Measurements from ENCODE around the gene SENP1.

SENP1 gene

GRCh38 chr12:48084841-48085460 is 20.9 kb downstream of the SENP1 start:
- H3K9me3 Mint-ChIP-seq = no peaks in the 10 kb centered on the region
- no peaks in the 10 kb centered on the region for H3K4me1 Mint-ChIP-seq
- H3K27me3 Mint-ChIP-seq = no peaks in the 10 kb centered on the region
- no peak overlapping the region for H3K27ac Mint-ChIP-seq
- ATAC-seq (no peak), DNase-seq (no peak)
- no peak overlapping the region for H3K4me3 Mint-ChIP-seq

DNA sequence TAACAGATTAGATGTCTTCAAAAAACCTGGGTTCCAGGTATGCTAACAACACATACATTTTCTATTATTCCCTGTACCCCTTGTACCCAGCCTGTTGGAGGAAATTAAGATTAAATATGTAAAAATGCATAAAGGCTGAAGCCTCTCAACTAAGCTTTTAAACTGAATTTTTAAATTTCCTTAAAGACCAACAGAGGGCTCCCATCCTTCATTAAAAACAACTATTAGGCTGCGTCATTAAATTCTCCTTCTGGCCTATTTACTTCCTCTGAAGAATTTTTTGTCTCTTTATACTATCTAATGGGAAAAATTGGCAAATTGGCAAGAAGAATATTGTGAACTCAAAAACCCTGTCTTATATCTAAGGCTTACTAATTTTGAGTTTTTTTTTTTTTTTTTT is 21.8 kb downstream of the SENP1 start:
- DNase-seq (no peak), ATAC-seq (no peak)
- H3K27ac Mint-ChIP-seq = no peak overlapping the region
- no peaks in the 10 kb centered on the region for H3K4me1 Mint-ChIP-seq
- H3K9me3 Mint-ChIP-seq = no peaks in the 10 kb centered on the region
- H3K4me3 Mint-ChIP-seq = no peak overlapping the region
- H3K27me3 Mint-ChIP-seq = no peaks in the 10 kb centered on the region

GRCh38 chr12:48080821-48081220 is 25.1 kb downstream of the SENP1 start:
- no peaks in the 10 kb centered on the region for H3K4me1 Mint-ChIP-seq

GRCh38 chr12:48080285-48080684 is 25.6 kb downstream of the SENP1 start:
- ATAC-seq (no peak), DNase-seq (no peak)
- Mint-ChIP-seq H3K27ac (no peak overlapping the region), H3K27me3 (no peaks in the 10 kb centered on the region), H3K4me1 (no peaks in the 10 kb centered on the region), H3K4me3 (no peak overlapping the region), H3K9me3 (no peaks in the 10 kb centered on the region)

More at GRCh38 chr12:48080821-48081220, 25.1 kb downstream of the SENP1 start:
- peak overlapping the region in 1 of 2 donors; percentile 94 for H3K27ac Mint-ChIP-seq
- H3K27me3 Mint-ChIP-seq = no peaks in the 10 kb centered on the region
- no peaks in the 10 kb centered on the region for H3K9me3 Mint-ChIP-seq
- DNase-seq (no peak), ATAC-seq (no peak)
- H3K4me3 Mint-ChIP-seq = no peak overlapping the region

DNA sequence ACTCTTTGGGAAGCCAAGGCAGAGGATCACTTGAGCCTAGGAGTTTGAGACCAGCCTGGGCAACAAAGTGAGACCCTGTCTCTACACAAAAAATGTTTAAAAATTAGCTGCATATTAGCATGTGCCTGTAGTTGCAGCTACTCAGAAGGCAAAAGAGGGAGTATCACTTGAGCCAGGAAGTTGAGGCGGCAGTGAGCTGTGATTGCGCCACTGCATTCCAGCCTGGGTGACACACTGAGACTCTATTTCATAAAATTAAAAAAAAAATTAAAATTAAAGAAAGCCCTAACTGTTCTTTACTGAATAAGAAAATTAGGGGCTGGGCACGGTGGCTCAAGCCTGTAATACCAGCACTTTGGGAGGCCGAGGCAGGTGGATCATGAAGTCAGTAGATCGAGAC is 27.0 kb downstream of the SENP1 start:
- no peaks in the 10 kb centered on the region for H3K27me3 Mint-ChIP-seq
- DNase-seq (no peak), ATAC-seq (no peak)
- peak overlapping the region in 1 of 2 donors; percentile 50 for H3K27ac Mint-ChIP-seq
- no peaks in the 10 kb centered on the region for H3K9me3 Mint-ChIP-seq
- H3K4me3 Mint-ChIP-seq = no peak overlapping the region
- no peaks in the 10 kb centered on the region for H3K4me1 Mint-ChIP-seq

DNA sequence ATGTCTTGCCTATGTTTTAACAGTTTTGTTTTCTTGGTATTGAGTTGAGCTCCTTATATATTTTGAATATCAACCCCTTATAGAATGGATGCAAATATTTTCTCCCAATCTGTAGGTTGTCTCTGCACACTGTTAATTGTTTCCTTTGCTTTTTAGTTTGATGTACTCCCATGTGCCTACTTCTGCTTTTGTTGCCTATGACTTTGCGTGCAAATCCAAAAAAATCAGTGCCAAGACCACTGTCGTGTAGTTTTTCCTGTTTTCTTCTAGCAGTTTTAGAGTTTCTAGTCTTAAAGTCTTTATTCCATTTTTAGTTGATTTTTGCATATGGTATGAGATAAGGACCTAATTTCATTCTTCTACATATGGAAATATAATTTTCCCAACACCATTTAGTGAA is 28.8 kb downstream of the SENP1 start:
- no peaks in the 10 kb centered on the region for H3K9me3 Mint-ChIP-seq
- ATAC-seq = no peak
- H3K4me3 Mint-ChIP-seq = no peak overlapping the region
- H3K4me1 Mint-ChIP-seq = no peaks in the 10 kb centered on the region
- H3K27me3 Mint-ChIP-seq = no peaks in the 10 kb centered on the region
- no peak for DNase-seq
- no peak overlapping the region for H3K27ac Mint-ChIP-seq

- Mint-ChIP-seq H3K27me3 (no peaks in the 10 kb centered on the region), H3K9me3 (no peaks in the 10 kb centered on the region), H3K27ac (no peak overlapping the region), H3K4me1 (no peaks in the 10 kb centered on the region), H3K4me3 (no peak overlapping the region)
- DNase-seq (no peak), ATAC-seq (no peak)
Observed at GRCh38 chr12:48075832-48076231, 30.0 kb downstream of the SENP1 start.

- DNase-seq = no peak
- Mint-ChIP-seq H3K4me3 (no peak overlapping the region), H3K4me1 (no peaks in the 10 kb centered on the region), H3K27ac (no peak overlapping the region), H3K9me3 (no peaks in the 10 kb centered on the region), H3K27me3 (no peaks in the 10 kb centered on the region)
- no peak for ATAC-seq
Observed at GRCh38 chr12:48074266-48074665, 31.6 kb downstream of the SENP1 start.

DNA sequence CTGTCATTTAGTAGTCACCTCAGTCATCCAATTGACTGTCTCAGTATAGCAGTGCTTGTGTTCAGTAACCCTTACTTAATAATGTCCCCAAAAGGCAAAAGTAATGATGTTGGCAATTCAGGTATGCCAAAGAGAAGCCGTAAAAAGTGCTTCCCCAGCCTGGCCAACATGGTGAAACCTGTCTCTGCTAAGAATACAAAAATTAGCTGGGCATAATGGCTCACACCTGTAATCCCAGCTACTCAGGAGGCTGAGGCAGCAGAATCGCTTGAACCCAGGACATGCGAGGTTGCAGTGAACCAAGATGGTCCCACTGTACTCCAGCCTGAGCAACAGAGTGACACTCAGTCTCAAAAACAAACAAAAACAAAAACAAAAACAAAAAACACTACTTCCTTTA is 33.6 kb downstream of the SENP1 start:
- Mint-ChIP-seq H3K4me1 (no peaks in the 10 kb centered on the region), H3K27ac (no peak overlapping the region), H3K27me3 (no peaks in the 10 kb centered on the region), H3K9me3 (no peaks in the 10 kb centered on the region), H3K4me3 (no peak overlapping the region)
- no peak for ATAC-seq
- no peak for DNase-seq

DNA sequence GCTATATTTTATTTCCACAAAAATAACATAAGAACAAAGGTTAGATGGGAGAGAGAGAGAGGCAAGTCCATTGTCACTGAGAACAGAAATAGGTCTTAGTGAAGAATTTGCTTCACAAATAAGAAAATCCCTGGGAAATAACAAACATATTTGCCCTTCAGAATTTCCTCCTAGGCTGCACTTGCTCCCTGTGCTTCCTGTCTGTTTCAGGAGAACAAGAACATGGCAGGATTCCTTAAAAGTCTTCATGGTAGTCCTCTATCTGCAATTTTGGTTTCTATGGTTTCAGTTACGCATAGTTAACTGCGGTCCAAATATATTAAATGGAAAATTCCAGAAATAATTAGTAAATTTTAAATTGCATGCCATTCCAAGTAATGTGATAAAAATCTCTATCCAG is 34.1 kb downstream of the SENP1 start:
- DNase-seq = no peak
- no peaks in the 10 kb centered on the region for H3K27me3 Mint-ChIP-seq
- no peak overlapping the region for H3K4me3 Mint-ChIP-seq
- H3K27ac Mint-ChIP-seq = no peak overlapping the region
- H3K4me1 Mint-ChIP-seq = no peaks in the 10 kb centered on the region
- no peak for ATAC-seq
- no peaks in the 10 kb centered on the region for H3K9me3 Mint-ChIP-seq

DNA sequence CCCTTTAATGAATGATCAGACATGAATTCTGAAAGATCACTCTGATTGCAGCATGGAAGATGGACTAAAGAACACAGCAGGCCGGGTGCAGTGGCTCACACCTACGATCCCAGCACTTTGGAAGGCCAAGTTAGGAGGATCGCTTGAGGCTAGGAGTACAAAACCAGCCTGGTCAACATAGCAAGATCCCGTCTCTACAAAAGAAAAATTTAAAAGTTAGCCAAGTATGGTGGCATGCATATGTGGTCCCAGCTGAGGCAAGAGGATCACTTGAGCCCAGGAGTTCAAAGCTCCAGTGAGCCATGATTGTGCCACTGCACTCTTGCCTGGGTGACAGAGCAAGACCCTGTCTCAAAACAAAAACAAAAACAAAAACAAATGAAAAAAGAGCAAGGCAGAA is 35.1 kb downstream of the SENP1 start:
- Mint-ChIP-seq H3K27ac (no peak overlapping the region), H3K4me3 (no peak overlapping the region), H3K9me3 (no peaks in the 10 kb centered on the region), H3K27me3 (no peaks in the 10 kb centered on the region), H3K4me1 (no peaks in the 10 kb centered on the region)
- no peak for ATAC-seq
- DNase-seq = no peak

DNA sequence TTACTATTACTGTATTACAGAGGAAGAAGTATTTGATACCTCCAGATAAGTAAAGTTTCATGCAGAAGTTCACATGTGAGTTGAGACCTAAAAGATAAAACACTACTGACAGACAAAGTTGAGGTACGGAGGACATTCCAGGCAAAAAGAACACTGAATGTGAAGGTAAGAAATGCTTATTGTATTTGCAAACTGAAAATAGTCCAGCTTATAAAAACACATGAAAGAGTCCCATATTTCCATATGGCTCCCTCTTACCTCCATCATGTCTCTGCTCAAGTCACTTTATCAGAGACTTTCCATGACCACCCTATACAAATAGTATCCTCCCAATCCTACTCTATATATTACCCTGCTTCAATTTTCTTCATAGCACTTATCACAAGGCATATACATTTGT is 35.8 kb downstream of the SENP1 start:
- Mint-ChIP-seq H3K4me1 (no peaks in the 10 kb centered on the region), H3K9me3 (no peaks in the 10 kb centered on the region), H3K4me3 (no peak overlapping the region), H3K27me3 (no peaks in the 10 kb centered on the region), H3K27ac (no peak overlapping the region)
- no peak for ATAC-seq
- DNase-seq = no peak

DNA sequence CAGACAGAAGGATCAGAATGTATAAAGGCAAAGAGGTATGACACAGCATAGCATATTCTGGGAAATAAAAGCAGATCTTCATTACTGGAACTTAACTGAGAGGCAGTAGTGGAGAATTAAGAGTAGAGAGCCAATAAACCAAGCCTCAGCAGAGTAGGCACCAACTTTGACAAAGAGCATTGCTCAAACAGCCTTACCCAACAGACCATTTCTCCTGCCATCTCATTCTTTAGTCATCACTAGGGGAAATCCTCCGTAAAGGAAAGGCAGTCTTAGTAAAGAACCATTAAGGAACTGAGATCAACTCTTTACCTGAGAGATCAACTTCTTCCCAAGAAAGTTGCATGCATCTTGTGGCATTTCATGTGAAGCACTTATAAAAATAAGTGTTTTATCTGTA is 36.6 kb downstream of the SENP1 start:
- no peak for ATAC-seq
- Mint-ChIP-seq H3K4me1 (no peaks in the 10 kb centered on the region), H3K27me3 (no peaks in the 10 kb centered on the region), H3K27ac (no peak overlapping the region), H3K4me3 (no peak overlapping the region), H3K9me3 (no peaks in the 10 kb centered on the region)
- no peak for DNase-seq

DNA sequence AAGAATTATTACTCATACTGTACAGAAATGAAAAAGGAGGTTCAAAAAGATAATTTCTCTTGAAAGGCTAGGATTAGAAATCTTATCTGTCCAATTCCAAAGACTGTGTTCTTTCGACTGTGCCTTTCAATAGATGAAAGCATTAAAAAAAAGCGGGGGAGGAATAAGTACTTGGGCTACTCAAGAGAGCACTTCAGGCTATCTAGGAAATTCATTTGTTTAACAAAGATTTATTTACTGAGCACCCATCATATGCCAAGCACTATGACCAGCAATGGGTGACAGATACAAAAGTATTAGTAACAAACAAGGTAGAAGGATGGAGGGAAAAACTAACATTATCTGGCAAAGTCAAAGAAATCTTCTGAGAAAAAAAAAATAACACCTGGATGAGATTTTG is 37.4 kb downstream of the SENP1 start:
- no peak for DNase-seq
- Mint-ChIP-seq H3K27me3 (no peaks in the 10 kb centered on the region), H3K4me3 (no peak overlapping the region), H3K27ac (no peak overlapping the region), H3K4me1 (no peaks in the 10 kb centered on the region), H3K9me3 (no peaks in the 10 kb centered on the region)
- ATAC-seq = no peak

DNA sequence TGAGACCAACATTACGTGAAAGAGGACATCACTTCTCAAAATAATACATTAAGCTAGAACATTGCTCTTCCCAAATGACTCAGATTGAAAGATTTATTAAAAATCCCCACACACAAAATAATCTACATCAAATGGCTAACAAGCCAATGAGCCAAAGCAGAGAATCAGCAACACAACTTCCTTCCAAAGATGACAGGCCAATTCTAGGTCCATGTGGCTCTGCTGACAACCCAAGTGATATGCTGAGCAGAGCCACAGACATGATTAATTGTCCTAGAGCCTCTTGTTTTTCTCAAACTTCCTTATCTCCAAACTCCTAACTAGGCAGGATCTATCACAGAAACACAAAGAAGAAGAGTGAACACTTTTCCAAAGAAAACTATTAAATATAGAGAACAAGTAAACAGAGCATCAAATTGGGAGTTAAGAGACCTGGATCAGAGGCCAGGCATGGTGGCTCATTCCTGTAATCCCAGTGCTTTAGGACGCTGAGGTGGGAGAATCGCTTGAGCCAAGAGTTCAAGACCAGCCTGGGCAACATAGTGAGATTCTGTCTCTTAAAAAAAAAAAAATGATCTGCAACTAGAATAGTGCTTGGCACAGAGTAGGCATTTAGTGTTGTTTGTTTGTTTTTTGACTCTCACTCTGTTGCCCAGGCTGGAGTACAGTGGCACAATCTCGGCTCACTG is 38.5 kb downstream of the SENP1 start:
- ATAC-seq (no peak), DNase-seq (no peak)
- H3K27me3 Mint-ChIP-seq = no peaks in the 10 kb centered on the region
- no peak overlapping the region for H3K4me3 Mint-ChIP-seq
- peak overlapping the region in 1 of 2 donors; percentile 34 for H3K27ac Mint-ChIP-seq
- H3K4me1 Mint-ChIP-seq = no peaks in the 10 kb centered on the region
- H3K9me3 Mint-ChIP-seq = no peaks in the 10 kb centered on the region

GRCh38 chr12:48065041-48065440 is 40.8 kb downstream of the SENP1 start:
- H3K4me1 Mint-ChIP-seq = no peaks in the 10 kb centered on the region
- H3K27ac Mint-ChIP-seq = no peak overlapping the region
- no peak for DNase-seq
- peaks cover 0 to 6% of the 10 kb centered on the region in 2 donors for H3K9me3 Mint-ChIP-seq
- H3K27me3 Mint-ChIP-seq = no peaks in the 10 kb centered on the region
- H3K4me3 Mint-ChIP-seq = no peak overlapping the region
- ATAC-seq = no peak

- Mint-ChIP-seq H3K27ac (no peak overlapping the region), H3K4me1 (no peaks in the 10 kb centered on the region), H3K27me3 (no peaks in the 10 kb centered on the region), H3K9me3 (peaks cover 6 to 9% of the 10 kb centered on the region in 2 donors), H3K4me3 (no peak overlapping the region)
- DNase-seq (no peak), ATAC-seq (no peak)
Observed at GRCh38 chr12:48063530-48063929, 42.3 kb downstream of the SENP1 start.
